Islet of Langerhans (tissue), 1 donor: ENCODE data around the gene MRPL33.
"Not testable (repeated sequence)": the region's sequence is repeated elsewhere in the genome, so short reads cannot be mapped to it uniquely, and the experiment has no call there.

Experiments used
- FAIRE-seq: peaks from one replicate; lab custom pipeline; 2011; peaks lifted over from hg19 to GRCh38; lab: Jason Lieb, UNC

The MRPL33 gene

DNA sequence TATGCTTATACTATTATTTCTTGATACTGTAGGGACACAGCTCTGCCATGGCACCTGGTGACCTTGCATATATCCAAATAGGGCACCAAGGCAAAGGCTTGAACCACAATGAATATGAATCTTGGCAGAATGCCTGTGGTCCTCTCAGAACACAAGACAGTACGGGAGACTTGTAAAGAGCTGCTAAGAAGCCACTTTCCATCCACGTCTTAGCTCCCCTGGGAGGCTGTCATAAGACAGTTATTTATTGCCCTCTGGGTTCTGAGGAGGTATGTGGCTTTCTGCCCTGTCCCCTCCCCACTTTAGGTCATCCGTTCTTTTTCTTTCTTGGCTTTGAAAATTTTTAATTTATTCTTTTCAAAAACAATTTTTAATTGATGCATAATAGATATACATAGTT is 29.8 kb upstream of the MRPL33 start:
- no peak for FAIRE-seq

GRCh38 chr2:27742571-27742970 is 28.9 kb upstream of the MRPL33 start:
- FAIRE-seq = no peak

- FAIRE-seq = not testable (repeated sequence)
Measured at GRCh38 chr2:27745494-27745893, 26.0 kb upstream of the MRPL33 start.

DNA sequence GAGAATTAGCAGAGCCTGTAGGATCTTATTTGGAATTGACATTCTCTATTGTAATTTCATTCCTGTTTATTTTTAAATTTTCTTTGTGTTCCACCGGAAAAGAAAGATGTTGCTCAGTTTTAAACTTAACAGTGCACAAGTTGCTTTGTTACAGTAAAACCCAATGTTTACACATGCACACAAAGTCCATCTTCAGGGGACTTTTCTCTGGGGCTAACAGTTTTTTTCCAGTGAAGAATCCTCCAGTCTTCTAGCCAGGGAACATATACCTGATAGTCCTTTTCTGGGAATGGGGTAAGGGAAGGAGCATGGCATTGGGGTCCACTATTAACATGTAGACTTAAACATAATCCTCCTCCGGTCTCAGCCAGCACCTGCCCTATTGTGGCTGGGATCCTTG is 25.2 kb upstream of the MRPL33 start:
- FAIRE-seq = no peak

DNA sequence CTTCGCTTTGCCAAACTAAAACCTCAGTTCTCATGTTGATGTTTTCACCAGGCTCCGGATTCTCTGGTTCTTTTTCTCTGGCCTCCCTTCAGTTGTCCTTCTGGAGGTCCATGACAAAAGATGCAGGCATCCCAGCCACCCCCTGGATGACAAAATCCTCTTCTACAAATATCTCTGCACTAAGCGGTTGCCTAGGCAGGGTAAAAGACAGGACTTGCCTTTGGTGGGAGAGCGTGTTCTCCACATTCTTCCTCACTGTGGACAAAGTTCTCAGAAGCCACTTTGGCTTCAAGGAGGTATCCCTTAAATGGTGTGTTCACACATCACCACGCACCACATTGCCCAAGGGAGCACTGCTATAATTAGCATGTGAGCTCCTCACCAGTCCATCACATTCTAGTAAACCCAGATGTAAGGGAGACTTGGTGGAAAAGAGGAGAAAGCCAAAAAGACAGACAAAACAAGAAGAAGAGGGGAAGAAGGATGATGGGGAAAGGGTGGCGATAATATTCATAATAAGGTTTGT is 23.6 kb upstream of the MRPL33 start:
- FAIRE-seq = no peak

DNA sequence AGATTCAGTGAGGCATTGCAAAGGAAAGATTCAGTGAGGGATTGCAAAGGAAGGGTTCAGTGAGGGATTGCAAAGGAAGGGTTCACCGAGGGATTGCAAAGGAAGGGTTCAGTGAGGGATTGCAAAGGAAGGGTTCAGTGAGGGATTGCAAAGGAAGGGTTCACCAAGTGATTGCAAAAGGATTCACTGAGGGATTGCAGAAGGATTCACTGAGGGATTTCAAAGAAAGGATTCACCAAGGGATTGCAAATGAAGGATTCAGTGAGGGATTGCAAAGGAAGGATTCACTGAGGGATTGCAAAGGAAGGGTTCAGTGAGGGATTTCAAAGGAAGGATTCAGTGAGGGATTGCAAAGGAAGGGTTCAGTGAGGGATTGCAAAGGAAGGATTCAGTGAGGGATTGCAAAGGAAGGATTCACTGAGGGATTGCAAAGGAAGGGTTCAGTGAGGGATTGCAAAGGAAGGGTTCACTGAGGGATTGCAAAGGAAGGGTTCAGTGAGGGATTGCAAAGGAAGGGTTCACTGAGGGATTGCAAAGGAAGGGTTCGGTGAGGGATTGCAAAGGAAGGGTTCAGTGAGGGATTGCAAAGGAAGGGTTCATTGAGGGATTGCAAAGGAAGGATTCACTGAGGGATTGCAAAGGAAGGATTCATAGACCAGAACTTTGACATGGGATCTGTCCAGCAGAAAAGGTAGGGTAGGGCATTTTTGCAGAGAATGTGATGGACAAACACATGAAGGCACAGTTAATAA is 22.5 kb upstream of the MRPL33 start:
- not testable (repeated sequence) for FAIRE-seq

GRCh38 chr2:27751377-27751776 is 20.1 kb upstream of the MRPL33 start:
- no peak for FAIRE-seq

DNA sequence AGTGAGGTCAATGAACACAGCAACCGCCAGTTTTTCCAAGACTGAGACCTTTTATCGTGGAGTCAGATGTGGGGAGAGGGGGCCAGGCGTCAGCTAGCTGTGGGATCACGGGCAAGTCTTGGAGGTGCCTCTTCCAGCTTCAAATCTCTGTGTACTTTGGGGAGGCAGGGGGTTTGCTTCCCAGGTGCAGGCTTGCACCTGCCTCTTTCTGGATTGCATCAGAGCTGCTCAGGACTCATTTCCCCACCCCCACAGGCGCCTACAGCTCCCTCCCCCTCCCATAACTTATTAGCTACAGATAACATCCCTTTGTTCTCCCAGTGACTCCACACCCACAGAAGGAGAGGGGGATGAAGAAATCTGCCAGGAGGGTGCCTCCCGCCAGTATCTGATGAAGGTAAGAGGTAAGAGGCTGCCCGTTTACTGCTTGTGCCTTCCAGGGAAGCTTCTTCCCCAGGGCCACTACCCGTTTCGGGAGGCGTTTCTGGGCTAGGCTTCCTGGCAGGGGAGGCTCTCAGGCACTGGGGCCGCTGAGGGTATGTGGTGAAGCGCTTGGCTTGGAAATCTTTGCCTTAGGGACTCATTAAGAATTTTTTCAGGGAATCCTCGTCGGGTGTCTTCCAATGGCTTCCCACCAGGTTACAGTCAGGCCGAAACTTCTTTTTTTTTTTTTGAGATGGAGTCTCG is 18.8 kb upstream of the MRPL33 start:
- no peak for FAIRE-seq

DNA sequence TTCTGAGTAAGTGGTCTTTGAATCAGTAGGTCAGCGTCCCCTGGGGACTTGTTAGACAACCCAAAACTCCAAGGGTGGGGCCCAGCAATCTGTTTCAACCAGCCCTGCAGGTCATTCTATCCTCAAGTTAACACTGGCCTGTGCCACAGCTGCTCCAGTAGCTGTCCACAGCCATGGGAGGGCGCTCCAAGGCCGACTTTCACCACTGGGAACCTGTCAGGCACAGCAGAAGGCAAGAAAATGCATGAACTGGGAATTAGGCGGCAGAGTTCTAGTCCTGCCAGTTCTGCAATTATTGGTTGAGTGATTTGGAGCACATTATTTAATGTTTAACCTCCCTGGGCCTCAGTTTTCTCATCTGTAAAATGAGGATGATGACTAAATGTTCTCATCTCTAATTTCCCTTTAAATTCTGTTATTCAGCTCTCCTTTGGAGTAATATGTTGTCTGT is 17.4 kb upstream of the MRPL33 start:
- FAIRE-seq = no peak

GRCh38 chr2:27754831-27755230 is 16.7 kb upstream of the MRPL33 start:
- FAIRE-seq = no peak

DNA sequence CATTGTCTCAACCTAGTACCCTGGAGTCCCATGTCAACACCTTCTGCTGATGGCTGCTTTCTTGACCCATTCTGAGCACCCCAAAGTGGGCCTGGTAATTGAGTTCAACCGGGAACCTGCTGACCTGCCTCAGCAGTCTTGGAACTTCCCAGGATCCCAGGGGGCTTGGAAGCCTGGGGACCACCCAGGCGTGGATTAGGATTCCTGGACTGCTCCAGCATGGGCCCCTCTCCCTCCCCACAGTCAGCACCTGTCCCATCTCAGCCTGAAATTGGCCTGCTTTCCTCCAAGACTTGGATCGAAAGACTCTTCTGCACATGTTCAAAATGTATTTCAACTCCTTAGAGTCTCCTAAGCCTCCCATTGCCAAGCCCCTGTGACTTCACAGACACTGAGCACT is 15.4 kb upstream of the MRPL33 start:
- no peak for FAIRE-seq

DNA sequence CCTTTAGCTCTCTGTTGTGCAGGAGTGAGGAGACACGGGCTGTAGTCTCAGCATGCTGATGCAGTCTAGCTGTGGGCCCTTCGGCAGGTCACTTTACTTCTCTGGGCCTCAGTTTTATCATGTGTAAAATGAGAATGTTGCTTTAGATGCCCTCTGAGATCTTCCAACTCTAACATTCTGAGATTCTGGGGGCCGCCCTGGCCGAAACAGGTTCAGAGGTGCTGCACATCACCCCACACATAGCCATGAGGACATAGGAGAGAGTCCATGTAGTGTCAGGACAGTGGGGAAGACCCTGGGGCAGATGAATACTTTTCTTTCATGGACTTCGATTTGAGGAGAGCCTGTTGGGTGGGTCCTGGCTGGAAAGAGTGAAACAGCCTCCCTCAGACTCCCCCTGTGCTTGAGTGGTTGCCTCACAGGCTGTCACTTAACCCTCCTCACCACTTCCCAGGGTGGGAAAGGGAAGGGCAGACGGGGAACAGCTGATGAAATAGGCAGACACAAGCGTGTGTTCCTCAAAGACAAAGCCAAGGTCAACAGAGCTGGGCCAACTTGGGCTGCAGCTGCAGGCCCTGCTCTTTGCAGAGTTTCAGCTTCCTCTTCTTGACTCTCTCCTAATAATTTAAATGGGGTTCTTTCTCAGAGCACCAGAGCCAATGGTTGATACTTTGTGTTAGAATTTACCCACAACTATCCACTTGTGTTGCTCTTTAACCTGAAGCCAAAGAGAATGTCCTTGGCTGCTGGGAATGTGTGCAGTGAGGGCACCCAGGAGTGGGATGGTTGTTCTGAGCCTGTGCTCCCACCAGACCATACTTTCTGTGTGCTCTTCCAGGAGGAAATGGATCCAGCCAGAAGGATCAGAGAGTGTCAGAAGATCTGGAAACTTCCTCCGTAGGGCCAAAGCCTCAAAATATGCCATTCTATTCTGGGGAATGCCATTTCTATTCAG is 14.7 kb upstream of the MRPL33 start:
- FAIRE-seq = no peak

GRCh38 chr2:27762951-27763906 is 8.3 kb upstream of the MRPL33 start:
- no peak for FAIRE-seq

- no peak for FAIRE-seq
Measured at GRCh38 chr2:27763907-27764267, 7.6 kb upstream of the MRPL33 start.

DNA sequence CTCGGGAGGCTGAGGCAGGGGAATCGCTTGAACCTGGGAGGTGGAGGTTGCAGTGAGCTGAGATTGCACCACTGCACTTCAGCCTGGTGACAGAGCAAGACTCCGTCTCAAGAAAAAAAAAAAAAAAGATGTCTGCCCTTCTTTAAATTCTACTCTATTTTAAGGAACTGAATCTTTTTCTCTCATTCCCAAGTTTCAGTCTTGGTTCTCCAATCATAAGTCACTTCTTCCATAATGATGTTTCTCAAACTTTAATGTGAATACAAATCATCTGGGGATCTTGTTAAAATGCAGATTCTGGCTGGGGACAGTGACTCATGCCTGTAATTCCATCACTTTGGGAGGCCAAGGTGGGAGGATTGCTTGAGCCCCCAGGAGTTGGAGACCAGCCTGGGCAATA is 7.0 kb upstream of the MRPL33 start:
- not testable (repeated sequence) for FAIRE-seq

- FAIRE-seq = no peak
Measured at GRCh38 chr2:27765621-27766286, 5.8 kb upstream of the MRPL33 start.

DNA sequence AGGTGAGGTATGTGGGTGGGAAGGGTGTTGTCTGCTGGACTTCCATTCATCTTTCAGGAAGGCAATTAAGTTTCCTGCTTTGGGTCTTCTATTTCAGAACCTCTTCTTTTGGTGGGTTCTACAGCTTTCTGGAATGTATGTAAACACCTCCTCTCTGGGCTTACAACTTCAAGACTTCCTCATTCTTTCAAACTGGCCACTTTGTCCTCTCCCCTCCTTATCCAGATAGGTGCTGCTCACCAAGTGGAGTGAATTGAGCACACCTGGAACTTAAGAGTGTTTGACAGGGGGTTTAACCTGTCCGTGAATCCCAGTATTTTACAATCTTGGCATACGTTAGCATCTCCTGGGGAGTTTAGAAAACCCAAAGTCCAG is 5.2 kb upstream of the MRPL33 start:
- FAIRE-seq = no peak

DNA sequence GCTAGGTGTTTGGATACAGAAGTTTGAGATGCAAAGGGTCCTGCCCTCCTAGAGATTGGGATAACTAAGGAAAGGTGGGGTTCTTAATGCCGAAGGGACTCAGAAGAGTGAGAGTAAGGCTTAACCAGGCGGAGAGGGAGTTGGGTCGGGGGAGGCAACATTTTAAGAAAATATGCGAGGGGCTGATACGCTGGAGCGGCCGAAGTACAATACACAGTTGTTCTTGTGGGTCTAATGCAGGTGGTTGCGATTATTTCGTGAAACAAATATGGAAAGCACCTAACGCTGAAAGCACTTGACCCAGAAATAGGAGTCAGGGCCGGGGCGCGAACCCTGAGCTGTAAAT is 344 bp upstream of the MRPL33 start:
- no peak for FAIRE-seq

DNA sequence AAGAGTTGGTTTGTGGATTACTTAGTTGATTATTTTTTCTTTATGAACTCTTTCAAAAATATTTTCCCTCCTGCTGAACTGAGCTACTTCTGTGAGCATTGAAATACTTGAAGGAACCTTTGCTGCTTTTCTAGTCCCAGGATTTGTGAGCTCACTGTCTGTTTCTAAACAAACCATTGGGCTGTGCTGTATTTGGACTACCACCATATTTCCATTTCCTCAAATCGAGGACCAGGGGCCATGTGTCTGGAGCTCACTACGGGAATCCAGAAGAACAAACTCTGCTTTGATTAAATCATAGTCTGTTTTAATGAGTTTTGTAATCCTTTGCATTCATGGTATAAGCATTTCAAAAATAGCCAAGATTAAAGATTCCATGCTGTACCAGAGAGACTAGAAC is 1.3 kb downstream of the MRPL33 start:
- FAIRE-seq = no peak

GRCh38 chr2:27773959-27774358 is 2.4 kb downstream of the MRPL33 start:
- no peak for FAIRE-seq

DNA sequence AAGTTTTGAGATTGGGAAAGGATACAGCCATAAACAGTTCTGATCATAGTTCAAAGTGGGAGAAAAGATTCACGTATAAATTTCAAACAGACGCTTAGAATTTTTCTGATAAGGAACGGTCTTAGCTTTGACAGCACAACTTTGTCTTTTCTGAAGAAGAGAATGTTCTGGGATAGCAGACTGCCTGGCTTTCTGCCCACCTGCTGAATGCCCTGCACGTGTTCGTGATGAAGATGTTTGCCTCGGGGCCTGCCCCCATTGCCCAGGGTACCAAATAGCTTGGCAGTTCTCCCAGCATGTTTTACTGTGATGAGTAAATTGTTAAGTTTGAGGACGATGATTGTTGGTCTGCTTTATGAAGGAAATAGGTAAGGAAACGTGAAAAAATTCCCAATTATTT is 4.6 kb downstream of the MRPL33 start:
- FAIRE-seq = no peak
